Lung (tissue), 12 donors: Measurements from ENCODE around the gene RAB6A. TPM values are rescaled to one million over a fixed set of nuclear protein-coding genes. Genes with fewer than 3 reads are reported as not detected.
A peak's percentile ranks its signal among the peaks of the same experiment; 100 is the strongest.

Source experiments
- ATAC-seq: fragments of 200-7000 bp; cut with Tn5 transposase; one replicate; pipeline ENCODE4 v1.9.1; 2020; ENCODE audit warnings: moderate number of reproducible peaks; ENCODE audit not compliant: insufficient read depth, low FRiP score
- DNase-seq, 3 donors: peaks; one replicate each; pipeline ENCODE4 v3.0.0-alpha.2; 2013 to 2017
- H3K27ac ChIP-seq, 2 donors: one replicate each; pipeline ENCODE4 v1.5.1; 2013; ENCODE audit warnings: mild to moderate bottlenecking in 2 of 2, moderate library complexity in 2 of 2, control low read depth in 1 of 2, inconsistent platforms in 1 of 2, low read depth in 1 of 2, low read length in 1 of 2
- H3K27me3 ChIP-seq, 3 donors: one replicate each; pipeline ENCODE4 v1.5.1; 2013; ENCODE audit warnings: low read length in 2 of 3; ENCODE audit not compliant: control insufficient read depth in 3 of 3, insufficient read depth in 3 of 3
- H3K36me3 ChIP-seq, 4 donors: one replicate each; pipeline ENCODE4 v1.5.1; 2013; ENCODE audit warnings: low read length in 4 of 4, mild to moderate bottlenecking in 1 of 4, moderate library complexity in 1 of 4; ENCODE audit not compliant: control insufficient read depth in 4 of 4, insufficient read depth in 4 of 4
- H3K4me1 ChIP-seq, 5 donors: one replicate each; pipeline ENCODE4 v1.5.1; 2013; ENCODE audit warnings: low read length in 5 of 5, mild to moderate bottlenecking in 2 of 5, moderate library complexity in 1 of 5; ENCODE audit not compliant: control insufficient read depth in 5 of 5, insufficient read depth in 5 of 5
- H3K4me3 ChIP-seq: one replicate; pipeline ENCODE4 v1.5.1; 2013; ENCODE audit warnings: mild to moderate bottlenecking, control low read depth, moderate library complexity
- H3K9ac ChIP-seq, 2 donors: one replicate each; pipeline ENCODE4 v1.5.1; 2013; ENCODE audit warnings: low read length in 2 of 2, control low read depth in 1 of 2; ENCODE audit not compliant: insufficient read depth in 1 of 2
- H3K9me3 ChIP-seq, 4 donors: one replicate each; pipeline ENCODE4 v1.5.1; 2013; ENCODE audit warnings: low read length in 3 of 4, mild to moderate bottlenecking in 1 of 4, moderate library complexity in 1 of 4; ENCODE audit not compliant: control insufficient read depth in 4 of 4, insufficient read depth in 3 of 4
- CTCF ChIP-seq: IDR thresholded peaks from 2 replicates; pipeline ENCODE4 v1.5.1; 2012; ENCODE audit warnings: mild to moderate bottlenecking; ENCODE audit errors: control extremely low read depth, extremely low read depth
- WGBS, 2 donors: extraction: QIAGEN DNeasy Blood & Tissue Kit; methylation state at CpG; one replicate each; pipeline ENCODE4 v1.1.7; 2013; 5-methylcytosine and 5-hydroxymethylcytosine counted together
- polyA plus RNA-seq, 2 donors: library from polyadenylated mRNA; stranded (reverse); fragments of 200-250 nt; gene quantifications; one replicate each; pipeline ENCODE4 v1.2.1, GENCODE V29; 2013
- total RNA-seq, 2 donors: library from RNA; depleted of rRNA in 1 of 2; stranded (reverse); fragments of >200 nt in 1 of 2; gene quantifications; one replicate each; pipeline ENCODE4 v1.2.1, GENCODE V29; 2014 to 2021
- donor health status: control.
- donor health status: control.
- donor health status: Bipolar disorder and iron deficiency.
- donor health status: healthy.
- donor health status: DM: yes; HTN: yes; CAD: no.

RAB6A gene
- total and polyA plus RNA-seq, 4 donors, result 45.8 to 159 (median 81.8) TPM

GRCh38 chr11:73649206-73649605 lies 111.7 kb downstream of the RAB6A start:
- no peaks in the 10 kb centered on the region for H3K9me3 ChIP-seq
- no peak overlapping the region for H3K9ac ChIP-seq
- no peak overlapping the region for H3K4me3 ChIP-seq
- DNase-seq, result no peak
- no peak for ATAC-seq
- 81 to 82% methylated on average over 9 of the region's 9 CpGs for WGBS, 2 donors
- H3K4me1 ChIP-seq, result peaks cover 0 to 17% (median 2%) of the 10 kb centered on the region in 5 donors
- peaks cover 0 to 18% (median 7%) of the 10 kb centered on the region in 3 donors for H3K27me3 ChIP-seq
- no peak overlapping the region for H3K27ac ChIP-seq
- TF ChIP-seq CTCF, result no peak
- H3K36me3 ChIP-seq, result no peaks in the 10 kb centered on the region

- Histone ChIP-seq H3K4me1 (peaks cover 0 to 17% (median 2%) of the 10 kb centered on the region in 5 donors), H3K27me3 (peaks cover 0 to 18% (median 7%) of the 10 kb centered on the region in 3 donors), H3K9ac (no peak overlapping the region), H3K9me3 (no peaks in the 10 kb centered on the region), H3K4me3 (no peak overlapping the region), H3K36me3 (no peaks in the 10 kb centered on the region), H3K27ac (no peak overlapping the region)
- ATAC-seq, result no peak
- DNase-seq, result peak in 1 of 3 donors; percentile 23
- 67 to 78% methylated on average over 8 of the region's 8 CpGs for WGBS, 2 donors
- TF ChIP-seq CTCF, result no peak
Measured at GRCh38 chr11:73648571-73649046, 112.3 kb downstream of the RAB6A start.

- Histone ChIP-seq H3K27ac (no peak overlapping the region), H3K9ac (no peak overlapping the region), H3K27me3 (peaks cover 0 to 18% (median 7%) of the 10 kb centered on the region in 3 donors), H3K9me3 (no peaks in the 10 kb centered on the region), H3K4me3 (no peak overlapping the region), H3K4me1 (peaks cover 0 to 17% (median 2%) of the 10 kb centered on the region in 5 donors), H3K36me3 (no peaks in the 10 kb centered on the region)
- no peak for TF ChIP-seq CTCF
- WGBS, 2 donors, result 88 to 96% methylated on average over 9 of the region's 9 CpGs
- ATAC-seq (no peak), DNase-seq (no peak)
Measured at GRCh38 chr11:73648121-73648520, 112.8 kb downstream of the RAB6A start.
